ENCODE results near the gene BMPER. TPM values are rescaled to one million over a fixed set of nuclear protein-coding genes. Genes with fewer than 3 reads are reported as not detected.

Gene BMPER
- polyA plus RNA-seq, 1 donor from 2014 or later, result 2.1 TPM

DNA sequence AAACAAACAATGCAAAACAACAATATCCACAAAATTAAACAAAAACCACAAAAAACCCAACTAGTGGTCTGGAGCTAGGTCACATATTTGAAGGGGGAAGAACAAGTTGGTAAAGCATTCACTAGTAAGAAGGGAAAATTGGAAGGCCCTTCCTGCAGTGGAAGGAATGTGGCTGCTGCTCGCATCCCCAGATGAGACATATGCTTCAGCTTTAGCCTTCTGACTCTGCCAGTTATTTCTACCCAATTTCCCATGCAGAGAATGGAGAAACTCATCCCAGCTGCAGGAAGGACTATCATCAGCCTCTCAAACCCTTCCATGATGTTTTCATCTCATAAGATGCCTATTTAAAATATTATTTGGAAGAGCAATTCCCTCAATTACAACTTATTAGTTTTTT is 176.6 kb downstream of the BMPER start:
- H3K9me2 ChIP-seq (ENCODE audit: insufficient read depth, low read length), result no peaks in the 10 kb centered on the region
- no peak overlapping the region for H3K4me2 ChIP-seq (ENCODE audit: low read length)
- TF ChIP-seq EZH2 (IDR thresholded peaks at IDR 0.05; ENCODE audit: borderline replicate concordance, insufficient read depth, low read length, poor library complexity, severe bottlenecking) (no peak), RAD21 (conservative IDR thresholded peaks at IDR 0.05) (no peak), TAF1 (IDR thresholded peaks at IDR 0.05; ENCODE audit: low read depth) (no peak), MXI1 (conservative IDR thresholded peaks at IDR 0.05; ENCODE audit: poor library complexity, severe bottlenecking) (no peak), POLR2AphosphoS5 (IDR thresholded peaks at IDR 0.05) (no peak), SMC3 (conservative IDR thresholded peaks at IDR 0.05; ENCODE audit: poor library complexity) (no peak), EP300 (conservative IDR thresholded peaks at IDR 0.05; ENCODE audit: poor library complexity, severe bottlenecking) (no peak)
- TF ChIP-seq, protein P1, sequence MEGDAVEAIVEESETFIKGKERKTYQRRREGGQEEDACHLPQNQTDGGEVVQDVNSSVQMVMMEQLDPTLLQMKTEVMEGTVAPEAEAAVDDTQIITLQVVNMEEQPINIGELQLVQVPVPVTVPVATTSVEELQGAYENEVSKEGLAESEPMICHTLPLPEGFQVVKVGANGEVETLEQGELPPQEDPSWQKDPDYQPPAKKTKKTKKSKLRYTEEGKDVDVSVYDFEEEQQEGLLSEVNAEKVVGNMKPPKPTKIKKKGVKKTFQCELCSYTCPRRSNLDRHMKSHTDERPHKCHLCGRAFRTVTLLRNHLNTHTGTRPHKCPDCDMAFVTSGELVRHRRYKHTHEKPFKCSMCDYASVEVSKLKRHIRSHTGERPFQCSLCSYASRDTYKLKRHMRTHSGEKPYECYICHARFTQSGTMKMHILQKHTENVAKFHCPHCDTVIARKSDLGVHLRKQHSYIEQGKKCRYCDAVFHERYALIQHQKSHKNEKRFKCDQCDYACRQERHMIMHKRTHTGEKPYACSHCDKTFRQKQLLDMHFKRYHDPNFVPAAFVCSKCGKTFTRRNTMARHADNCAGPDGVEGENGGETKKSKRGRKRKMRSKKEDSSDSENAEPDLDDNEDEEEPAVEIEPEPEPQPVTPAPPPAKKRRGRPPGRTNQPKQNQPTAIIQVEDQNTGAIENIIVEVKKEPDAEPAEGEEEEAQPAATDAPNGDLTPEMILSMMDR (IDR thresholded peaks at IDR 0.05; ENCODE audit: poor library complexity, severe bottlenecking), result no peak
- TF ChIP-seq, protein P2, sequence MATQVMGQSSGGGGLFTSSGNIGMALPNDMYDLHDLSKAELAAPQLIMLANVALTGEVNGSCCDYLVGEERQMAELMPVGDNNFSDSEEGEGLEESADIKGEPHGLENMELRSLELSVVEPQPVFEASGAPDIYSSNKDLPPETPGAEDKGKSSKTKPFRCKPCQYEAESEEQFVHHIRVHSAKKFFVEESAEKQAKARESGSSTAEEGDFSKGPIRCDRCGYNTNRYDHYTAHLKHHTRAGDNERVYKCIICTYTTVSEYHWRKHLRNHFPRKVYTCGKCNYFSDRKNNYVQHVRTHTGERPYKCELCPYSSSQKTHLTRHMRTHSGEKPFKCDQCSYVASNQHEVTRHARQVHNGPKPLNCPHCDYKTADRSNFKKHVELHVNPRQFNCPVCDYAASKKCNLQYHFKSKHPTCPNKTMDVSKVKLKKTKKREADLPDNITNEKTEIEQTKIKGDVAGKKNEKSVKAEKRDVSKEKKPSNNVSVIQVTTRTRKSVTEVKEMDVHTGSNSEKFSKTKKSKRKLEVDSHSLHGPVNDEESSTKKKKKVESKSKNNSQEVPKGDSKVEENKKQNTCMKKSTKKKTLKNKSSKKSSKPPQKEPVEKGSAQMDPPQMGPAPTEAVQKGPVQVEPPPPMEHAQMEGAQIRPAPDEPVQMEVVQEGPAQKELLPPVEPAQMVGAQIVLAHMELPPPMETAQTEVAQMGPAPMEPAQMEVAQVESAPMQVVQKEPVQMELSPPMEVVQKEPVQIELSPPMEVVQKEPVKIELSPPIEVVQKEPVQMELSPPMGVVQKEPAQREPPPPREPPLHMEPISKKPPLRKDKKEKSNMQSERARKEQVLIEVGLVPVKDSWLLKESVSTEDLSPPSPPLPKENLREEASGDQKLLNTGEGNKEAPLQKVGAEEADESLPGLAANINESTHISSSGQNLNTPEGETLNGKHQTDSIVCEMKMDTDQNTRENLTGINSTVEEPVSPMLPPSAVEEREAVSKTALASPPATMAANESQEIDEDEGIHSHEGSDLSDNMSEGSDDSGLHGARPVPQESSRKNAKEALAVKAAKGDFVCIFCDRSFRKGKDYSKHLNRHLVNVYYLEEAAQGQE (IDR thresholded peaks at IDR 0.05; ENCODE audit: borderline replicate concordance), result no peak
- no peaks in the 10 kb centered on the region for H4K20me1 ChIP-seq (ENCODE audit: insufficient read depth)
- H3K27ac ChIP-seq (ENCODE audit: low read length), result no peak overlapping the region
- no peak overlapping the region for H3K4me3 ChIP-seq (ENCODE audit: low read length)
- no peak overlapping the region for H2AFZ ChIP-seq (ENCODE audit: low read depth, low read length)
- H3K36me3 ChIP-seq (ENCODE audit: insufficient read depth, low read length), result no peaks in the 10 kb centered on the region
- no peak overlapping the region for H3K9ac ChIP-seq (ENCODE audit: low read length)
- H3K9me3 ChIP-seq (ENCODE audit: low read length), result no peaks in the 10 kb centered on the region
- H3F3A ChIP-seq (ENCODE audit: insufficient read depth, low read length, poor library complexity, severe bottlenecking), result no peaks in the 10 kb centered on the region
- H3K27me3 ChIP-seq (ENCODE audit: insufficient read depth, low read depth, low read length), result no peaks in the 10 kb centered on the region
- H3K79me2 ChIP-seq (replicated peaks; ENCODE audit: insufficient read depth, low read length), result no peaks in the 10 kb centered on the region

DNA sequence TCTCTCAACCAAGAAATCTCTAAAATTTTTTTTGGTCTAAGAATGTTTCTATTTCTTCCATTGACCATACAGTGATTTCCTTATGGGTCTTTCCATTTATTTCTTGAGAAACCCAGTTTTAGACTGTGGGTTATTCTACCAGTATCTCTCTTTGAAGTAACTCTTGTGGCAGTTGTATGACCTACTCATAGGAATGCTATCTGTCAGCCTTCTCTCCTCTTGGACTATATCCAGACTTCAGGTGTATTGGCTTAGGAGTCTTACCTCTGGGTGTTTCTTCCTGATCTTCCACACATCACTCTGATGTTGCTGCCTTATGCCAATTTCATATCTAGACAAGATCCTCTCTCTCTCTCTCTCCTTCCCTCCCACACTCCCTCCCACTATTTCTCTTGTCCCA is 178.1 kb downstream of the BMPER start:
- Histone ChIP-seq H3K9me2 (ENCODE audit: insufficient read depth, low read length) (no peaks in the 10 kb centered on the region), H2AFZ (ENCODE audit: low read depth, low read length) (no peak overlapping the region), H3F3A (ENCODE audit: insufficient read depth, low read length, poor library complexity, severe bottlenecking) (no peaks in the 10 kb centered on the region), H3K27ac (ENCODE audit: low read length) (no peak overlapping the region), H3K36me3 (ENCODE audit: insufficient read depth, low read length) (no peaks in the 10 kb centered on the region), H3K4me3 (ENCODE audit: low read length) (no peak overlapping the region), H3K79me2 (replicated peaks; ENCODE audit: insufficient read depth, low read length) (no peaks in the 10 kb centered on the region), H3K4me2 (ENCODE audit: low read length) (no peak overlapping the region), H3K9ac (ENCODE audit: low read length) (no peak overlapping the region), H4K20me1 (ENCODE audit: insufficient read depth) (no peaks in the 10 kb centered on the region), H3K9me3 (ENCODE audit: low read length) (no peaks in the 10 kb centered on the region), H3K27me3 (ENCODE audit: insufficient read depth, low read depth, low read length) (no peaks in the 10 kb centered on the region)
- TF ChIP-seq EP300 (conservative IDR thresholded peaks at IDR 0.05; ENCODE audit: poor library complexity, severe bottlenecking), result no peak
- no peak for TF ChIP-seq SMC3 (conservative IDR thresholded peaks at IDR 0.05; ENCODE audit: poor library complexity)
- no peak for TF ChIP-seq EZH2 (IDR thresholded peaks at IDR 0.05; ENCODE audit: borderline replicate concordance, insufficient read depth, low read length, poor library complexity, severe bottlenecking)
- TF ChIP-seq MXI1 (conservative IDR thresholded peaks at IDR 0.05; ENCODE audit: poor library complexity, severe bottlenecking), result no peak
- TF ChIP-seq, protein P1 (IDR thresholded peaks at IDR 0.05; ENCODE audit: poor library complexity, severe bottlenecking), result no peak
- no peak for TF ChIP-seq TAF1 (IDR thresholded peaks at IDR 0.05; ENCODE audit: low read depth)
- TF ChIP-seq POLR2AphosphoS5 (IDR thresholded peaks at IDR 0.05), result no peak
- no peak for TF ChIP-seq RAD21 (conservative IDR thresholded peaks at IDR 0.05)
- TF ChIP-seq, protein P2 (IDR thresholded peaks at IDR 0.05; ENCODE audit: borderline replicate concordance), result no peak

Data from neural cell (in vitro differentiated cells).